Measurements from ENCODE around the gene ANKRD12. TPM values are rescaled to one million over a fixed set of nuclear protein-coding genes. Genes with fewer than 3 reads are reported as not detected.
A peak's percentile ranks its signal among the peaks of the same experiment; 100 is the strongest.

ANKRD12 gene
- total and polyA plus RNA-seq, 2 donors (not counting 1 experiment from before 2014, with no cell fraction given): 13.0 to 53.3 TPM

- Histone ChIP-seq H3K4me3 (replicated peaks in 1 of 4; ENCODE audit: control extremely low read depth in 1 of 4, insufficient read depth in 1 of 4, low read depth in 3 of 4, low read length in 4 of 4) (no peak overlapping the region), H3K27ac (ENCODE audit: insufficient read depth, low read length) (no peak overlapping the region), H3K79me2 (ENCODE audit: control insufficient read depth, insufficient read depth, low read length) (peaks cover 4% of the 10 kb centered on the region), H2AFZ (ENCODE audit: low read length) (no peak overlapping the region), H3K4me2 (ENCODE audit: extremely low read depth, insufficient read depth, low read length) (no peak overlapping the region), H3K4me1 (ENCODE audit: control insufficient read depth, extremely low read depth, insufficient read depth, low read length) (peaks cover 7% of the 10 kb centered on the region), H3K36me3 (ENCODE audit: control insufficient read depth, insufficient read depth, low read length) (peaks cover 6% of the 10 kb centered on the region), H3K9me3 (ENCODE audit: control insufficient read depth, insufficient read depth, low read depth, low read length) (no peaks in the 10 kb centered on the region), H3K27me3 (ENCODE audit: control insufficient read depth, insufficient read depth, low read length) (no peaks in the 10 kb centered on the region), H3K9ac (ENCODE audit: insufficient read depth, low read length) (no peak overlapping the region), H4K20me1 (ENCODE audit: control insufficient read depth, extremely low read depth, insufficient read depth, low read length) (no peaks in the 10 kb centered on the region)
- no peak for DNase-seq (ENCODE audit: low read depth in 2 of 2)
- no peak for TF ChIP-seq EZH2 (IDR thresholded peaks at IDR 0.05; ENCODE audit: low read length, missing control alignments)
- TF ChIP-seq CTCF (conservative IDR thresholded peaks at IDR 0.05 in 1 of 2, IDR thresholded peaks at IDR 0.05 in 1 of 2; ENCODE audit: low read depth in 1 of 2, low read length in 2 of 2): no peak
Observed at GRCh38 chr18:9132628-9133027, 4.0 kb upstream of the ANKRD12 start.

GRCh38 chr18:9133225-9133624 is 3.4 kb upstream of the ANKRD12 start:
- peaks cover 7% of the 10 kb centered on the region for H3K4me1 ChIP-seq (ENCODE audit: control insufficient read depth, extremely low read depth, insufficient read depth, low read length)
- DNase-seq (ENCODE audit: low read depth in 2 of 2): no peak
- no peak overlapping the region for H3K4me2 ChIP-seq (ENCODE audit: extremely low read depth, insufficient read depth, low read length)
- H3K9ac ChIP-seq (ENCODE audit: insufficient read depth, low read length): no peak overlapping the region
- no peak overlapping the region for H2AFZ ChIP-seq (ENCODE audit: low read length)
- peaks cover 6% of the 10 kb centered on the region for H3K36me3 ChIP-seq (ENCODE audit: control insufficient read depth, insufficient read depth, low read length)
- TF ChIP-seq CTCF (conservative IDR thresholded peaks at IDR 0.05 in 1 of 2, IDR thresholded peaks at IDR 0.05 in 1 of 2; ENCODE audit: low read depth in 1 of 2, low read length in 2 of 2) (no peak), EZH2 (IDR thresholded peaks at IDR 0.05; ENCODE audit: low read length, missing control alignments) (no peak)
- no peak overlapping the region for H3K4me3 ChIP-seq (replicated peaks in 1 of 4; ENCODE audit: control extremely low read depth in 1 of 4, insufficient read depth in 1 of 4, low read depth in 3 of 4, low read length in 4 of 4)
- no peaks in the 10 kb centered on the region for H3K9me3 ChIP-seq (ENCODE audit: control insufficient read depth, insufficient read depth, low read depth, low read length)
- no peaks in the 10 kb centered on the region for H4K20me1 ChIP-seq (ENCODE audit: control insufficient read depth, extremely low read depth, insufficient read depth, low read length)
- no peaks in the 10 kb centered on the region for H3K27me3 ChIP-seq (ENCODE audit: control insufficient read depth, insufficient read depth, low read length)
- H3K79me2 ChIP-seq (ENCODE audit: control insufficient read depth, insufficient read depth, low read length): peaks cover 9% of the 10 kb centered on the region
- no peak overlapping the region for H3K27ac ChIP-seq (ENCODE audit: insufficient read depth, low read length)

- Histone ChIP-seq H3K4me1 (ENCODE audit: control insufficient read depth, extremely low read depth, insufficient read depth, low read length) (peaks cover 7% of the 10 kb centered on the region), H3K4me2 (ENCODE audit: extremely low read depth, insufficient read depth, low read length) (peak overlapping the region; percentile 95), H3K4me3 (replicated peaks in 1 of 4; ENCODE audit: control extremely low read depth in 1 of 4, insufficient read depth in 1 of 4, low read depth in 3 of 4, low read length in 4 of 4) (peak overlapping the region; percentile 47 to 82 (median 72)), H2AFZ (ENCODE audit: low read length) (peak overlapping the region; percentile 17), H3K79me2 (ENCODE audit: control insufficient read depth, insufficient read depth, low read length) (peaks cover 30% of the 10 kb centered on the region), H4K20me1 (ENCODE audit: control insufficient read depth, extremely low read depth, insufficient read depth, low read length) (no peaks in the 10 kb centered on the region), H3K9me3 (ENCODE audit: control insufficient read depth, insufficient read depth, low read depth, low read length) (no peaks in the 10 kb centered on the region), H3K9ac (ENCODE audit: insufficient read depth, low read length) (peak overlapping the region; percentile 99), H3K27ac (ENCODE audit: insufficient read depth, low read length) (peak overlapping the region; percentile 99), H3K27me3 (ENCODE audit: control insufficient read depth, insufficient read depth, low read length) (no peaks in the 10 kb centered on the region), H3K36me3 (ENCODE audit: control insufficient read depth, insufficient read depth, low read length) (peaks cover 4% of the 10 kb centered on the region)
- DNase-seq (ENCODE audit: low read depth in 2 of 2): no peak
- TF ChIP-seq CTCF (conservative IDR thresholded peaks at IDR 0.05 in 1 of 2, IDR thresholded peaks at IDR 0.05 in 1 of 2; ENCODE audit: low read depth in 1 of 2, low read length in 2 of 2): no peak
- TF ChIP-seq EZH2 (IDR thresholded peaks at IDR 0.05; ENCODE audit: low read length, missing control alignments): no peak
Observed at GRCh38 chr18:9135081-9135911, 1.3 kb upstream of the ANKRD12 start.
